Neural cell (in vitro differentiated cells): ENCODE results near the gene KCNJ6.

Experiments
- EP300 ChIP-seq: fragments of 450-650 bp; conservative IDR thresholded peaks from 2 replicates; pipeline ENCODE4 v1.6.1; 2014; ENCODE audit warnings: antibody characterized with exemption, mild to moderate bottlenecking, moderate library complexity; ENCODE audit not compliant: poor library complexity, severe bottlenecking
- EZH2 ChIP-seq: fragments of 200-600, 300-800 bp; shearing (Covaris generic), sonication (generic); IDR thresholded peaks from 2 replicates; pipeline ENCODE4 v1.6.1; 2014; ENCODE audit warnings: antibody characterized with exemption, low read length, borderline replicate concordance, mild to moderate bottlenecking; ENCODE audit not compliant: insufficient read depth, poor library complexity, severe bottlenecking

DNA sequence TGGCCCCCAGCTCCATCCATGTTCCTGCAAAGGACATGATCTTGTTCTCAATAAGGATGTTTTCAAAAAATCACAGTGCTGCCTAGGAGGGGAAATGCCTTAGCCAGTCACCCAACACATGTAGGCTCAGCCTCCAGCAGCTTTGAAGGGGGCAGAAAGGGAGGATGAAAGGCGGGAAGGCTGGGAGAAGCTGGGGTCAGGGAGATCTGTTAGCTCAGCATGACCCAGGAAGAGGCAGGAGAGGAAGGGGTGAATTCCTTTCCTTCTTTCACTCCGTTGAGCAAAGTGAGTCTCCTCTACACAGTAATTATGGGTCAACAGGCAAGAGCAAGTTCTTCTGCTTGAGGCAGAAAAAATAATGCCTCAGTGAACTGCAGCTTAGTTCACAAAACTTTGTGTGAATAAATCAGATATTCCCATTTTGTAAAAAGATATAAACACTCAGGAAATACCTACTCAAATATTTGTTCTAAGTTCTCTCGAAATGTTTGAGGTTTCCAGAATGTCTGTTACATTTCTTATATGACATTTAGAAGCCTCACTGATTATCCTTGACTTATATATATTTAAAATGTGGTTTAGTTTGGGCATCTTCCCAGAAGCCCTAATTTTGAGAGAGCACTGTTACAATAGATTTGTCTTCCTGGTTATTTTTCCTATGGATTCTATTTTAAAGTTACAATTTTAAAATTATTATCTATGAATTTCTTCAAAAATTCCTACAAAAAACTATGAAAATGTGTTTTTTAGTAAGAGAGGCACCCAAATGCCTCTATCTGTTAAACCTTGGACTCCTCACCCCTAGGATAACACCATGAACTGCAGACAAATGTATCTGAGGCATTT lies 116.8 kb downstream of the KCNJ6 start:
- TF ChIP-seq EZH2 (no peak), EP300 (no peak)
